ENCODE results near the gene DOK4.

DOK4 gene

GRCh38 chr16:57534337-57534880 lies 48.1 kb upstream of the DOK4 start:
- H3K79me2 ChIP-seq (ENCODE audit: insufficient read depth, low read length) = peaks cover 71% of the 10 kb centered on the region
- H3K27me3 ChIP-seq (ENCODE audit: insufficient read depth, low read length, poor library complexity, severe bottlenecking) = no peaks in the 10 kb centered on the region
- no peaks in the 10 kb centered on the region for H3K9me2 ChIP-seq (replicated peaks; ENCODE audit: low read depth, low read length)
- peaks cover 9% of the 10 kb centered on the region; the same call in 1 of the 2 replicates for H3F3A ChIP-seq (ENCODE audit: low read depth)
- peak overlapping the region; percentile 89 for H3K4me3 ChIP-seq (ENCODE audit: low read length, poor library complexity, severe bottlenecking)
- TF ChIP-seq, protein P1, sequence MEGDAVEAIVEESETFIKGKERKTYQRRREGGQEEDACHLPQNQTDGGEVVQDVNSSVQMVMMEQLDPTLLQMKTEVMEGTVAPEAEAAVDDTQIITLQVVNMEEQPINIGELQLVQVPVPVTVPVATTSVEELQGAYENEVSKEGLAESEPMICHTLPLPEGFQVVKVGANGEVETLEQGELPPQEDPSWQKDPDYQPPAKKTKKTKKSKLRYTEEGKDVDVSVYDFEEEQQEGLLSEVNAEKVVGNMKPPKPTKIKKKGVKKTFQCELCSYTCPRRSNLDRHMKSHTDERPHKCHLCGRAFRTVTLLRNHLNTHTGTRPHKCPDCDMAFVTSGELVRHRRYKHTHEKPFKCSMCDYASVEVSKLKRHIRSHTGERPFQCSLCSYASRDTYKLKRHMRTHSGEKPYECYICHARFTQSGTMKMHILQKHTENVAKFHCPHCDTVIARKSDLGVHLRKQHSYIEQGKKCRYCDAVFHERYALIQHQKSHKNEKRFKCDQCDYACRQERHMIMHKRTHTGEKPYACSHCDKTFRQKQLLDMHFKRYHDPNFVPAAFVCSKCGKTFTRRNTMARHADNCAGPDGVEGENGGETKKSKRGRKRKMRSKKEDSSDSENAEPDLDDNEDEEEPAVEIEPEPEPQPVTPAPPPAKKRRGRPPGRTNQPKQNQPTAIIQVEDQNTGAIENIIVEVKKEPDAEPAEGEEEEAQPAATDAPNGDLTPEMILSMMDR (conservative IDR thresholded peaks at IDR 0.05; ENCODE audit: low read length) = no peak
- TF ChIP-seq EZH2phosphoT487 (IDR thresholded peaks at IDR 0.05; ENCODE audit: borderline replicate concordance) = no peak
- no peaks in the 10 kb centered on the region for H3K36me3 ChIP-seq (ENCODE audit: insufficient read depth, low read length)
- no peak overlapping the region for H2AFZ ChIP-seq (ENCODE audit: low read length)
- H3K4me2 ChIP-seq (ENCODE audit: low read depth, low read length, poor library complexity, severe bottlenecking) = peak overlapping the region; percentile 77
- peaks cover 87% of the 10 kb centered on the region for H3K4me1 ChIP-seq (ENCODE audit: insufficient read depth, low read length, poor library complexity, severe bottlenecking)
- peak overlapping the region; percentile 90 for H3K9ac ChIP-seq (ENCODE audit: low read depth, low read length, poor library complexity, severe bottlenecking)
- no peaks in the 10 kb centered on the region for H3K9me3 ChIP-seq (ENCODE audit: insufficient read depth, low read depth, low read length)
- H4K20me1 ChIP-seq (ENCODE audit: insufficient read depth, low read length, poor library complexity, severe bottlenecking) = no peaks in the 10 kb centered on the region

DNA sequence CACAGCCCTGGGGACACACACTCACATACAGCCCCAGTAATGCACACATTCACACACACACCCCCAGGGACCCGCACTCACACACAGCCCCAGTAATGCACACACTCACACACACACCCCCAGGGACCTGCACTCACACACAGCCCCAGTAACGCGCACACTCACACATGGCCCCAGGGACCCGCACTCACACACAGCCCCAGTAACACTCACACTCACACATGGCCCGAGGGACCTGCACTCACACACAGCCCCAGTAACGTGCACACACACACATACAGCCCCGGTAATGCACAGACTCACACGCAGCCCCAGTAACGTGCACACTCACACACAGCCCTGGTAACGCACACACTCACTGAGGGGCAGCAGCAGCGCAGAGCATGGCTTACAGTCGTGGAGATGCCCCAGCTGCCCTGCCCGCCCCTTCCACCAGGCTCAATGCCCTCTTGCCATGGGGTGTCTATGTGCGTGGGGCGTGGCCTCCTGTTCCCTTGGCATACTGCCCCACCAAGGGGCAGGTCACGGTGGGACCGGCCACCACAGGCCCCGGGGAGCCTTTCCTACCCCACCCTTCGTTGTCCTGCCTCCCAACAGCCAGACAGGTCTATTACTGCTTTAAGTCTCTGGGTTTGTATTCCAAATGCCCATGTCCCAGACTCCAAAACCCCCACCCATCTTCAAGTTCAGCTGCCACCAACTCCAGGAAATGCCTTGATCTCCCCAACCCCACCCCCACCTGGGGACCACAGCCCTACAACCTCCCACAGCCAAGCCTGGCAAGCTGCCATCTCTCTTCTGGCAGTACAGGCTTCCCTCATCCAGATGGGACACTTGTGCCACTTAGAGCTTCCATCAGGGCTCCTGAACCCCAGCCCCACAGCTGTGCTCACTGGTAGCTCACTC lies 47.4 kb upstream of the DOK4 start:
- Histone ChIP-seq H4K20me1 (ENCODE audit: insufficient read depth, low read length, poor library complexity, severe bottlenecking) (no peaks in the 10 kb centered on the region), H3K9ac (ENCODE audit: low read depth, low read length, poor library complexity, severe bottlenecking) (peak overlapping the region; percentile 90), H3K9me3 (ENCODE audit: insufficient read depth, low read depth, low read length) (no peaks in the 10 kb centered on the region), H3K27me3 (ENCODE audit: insufficient read depth, low read length, poor library complexity, severe bottlenecking) (no peaks in the 10 kb centered on the region), H3K4me1 (ENCODE audit: insufficient read depth, low read length, poor library complexity, severe bottlenecking) (peaks cover 84% of the 10 kb centered on the region), H3F3A (ENCODE audit: low read depth) (peaks cover 10% of the 10 kb centered on the region; the same call in 1 of the 2 replicates), H3K9me2 (replicated peaks; ENCODE audit: low read depth, low read length) (no peaks in the 10 kb centered on the region), H3K36me3 (ENCODE audit: insufficient read depth, low read length) (no peaks in the 10 kb centered on the region), H3K4me2 (ENCODE audit: low read depth, low read length, poor library complexity, severe bottlenecking) (peak overlapping the region; percentile 77), H3K79me2 (ENCODE audit: insufficient read depth, low read length) (peaks cover 74% of the 10 kb centered on the region), H3K4me3 (ENCODE audit: low read length, poor library complexity, severe bottlenecking) (peak overlapping the region; percentile 89), H2AFZ (ENCODE audit: low read length) (no peak overlapping the region)
- no peak for TF ChIP-seq EZH2phosphoT487 (IDR thresholded peaks at IDR 0.05; ENCODE audit: borderline replicate concordance)
- TF ChIP-seq, protein P1 (conservative IDR thresholded peaks at IDR 0.05; ENCODE audit: low read length) = no peak

- TF ChIP-seq, protein P1 (conservative IDR thresholded peaks at IDR 0.05; ENCODE audit: low read length) = no peak
- no peak for TF ChIP-seq EZH2phosphoT487 (IDR thresholded peaks at IDR 0.05; ENCODE audit: borderline replicate concordance)
- peaks cover 64% of the 10 kb centered on the region for H3K79me2 ChIP-seq (ENCODE audit: insufficient read depth, low read length)
- H3K9me3 ChIP-seq (ENCODE audit: insufficient read depth, low read depth, low read length) = no peaks in the 10 kb centered on the region
- no peaks in the 10 kb centered on the region for H4K20me1 ChIP-seq (ENCODE audit: insufficient read depth, low read length, poor library complexity, severe bottlenecking)
- H2AFZ ChIP-seq (ENCODE audit: low read length) = no peak overlapping the region
- peak overlapping the region; percentile 77 for H3K4me2 ChIP-seq (ENCODE audit: low read depth, low read length, poor library complexity, severe bottlenecking)
- H3K4me3 ChIP-seq (ENCODE audit: low read length, poor library complexity, severe bottlenecking) = peak overlapping the region; percentile 89
- H3K4me1 ChIP-seq (ENCODE audit: insufficient read depth, low read length, poor library complexity, severe bottlenecking) = peaks cover 71% of the 10 kb centered on the region
- H3K36me3 ChIP-seq (ENCODE audit: insufficient read depth, low read length) = peaks cover 5% of the 10 kb centered on the region; the same call in 1 of the 2 replicates
- no peaks in the 10 kb centered on the region for H3K9me2 ChIP-seq (replicated peaks; ENCODE audit: low read depth, low read length)
- peak overlapping the region; percentile 90 for H3K9ac ChIP-seq (ENCODE audit: low read depth, low read length, poor library complexity, severe bottlenecking)
- H3F3A ChIP-seq (ENCODE audit: low read depth) = peaks cover 10% of the 10 kb centered on the region; the same call in 1 of the 2 replicates
- H3K27me3 ChIP-seq (ENCODE audit: insufficient read depth, low read length, poor library complexity, severe bottlenecking) = no peaks in the 10 kb centered on the region
Measured at GRCh38 chr16:57532266-57532625, 46.0 kb upstream of the DOK4 start.
